ENCODE data around the gene IFT122. TPM values are rescaled to one million over a fixed set of nuclear protein-coding genes. Genes with fewer than 3 reads are reported as not detected.

Gene IFT122
- total RNA-seq, 1 donor from 2014 or later, result 19.2 TPM

- ChIA-PET POLR2A (no interaction called here), CTCF (no interaction called here)
- no peak overlapping the region for H3K27ac Mint-ChIP-seq
- no peaks in the 10 kb centered on the region for H3K4me1 Mint-ChIP-seq
- no peak overlapping the region for H3K4me3 Mint-ChIP-seq
- ATAC-seq (ENCODE audit: low read depth) (no peak), DNase-seq (no peak)
- H3K9me3 Mint-ChIP-seq, result no peaks in the 10 kb centered on the region
- peaks cover 11% of the 10 kb centered on the region for H3K36me3 Mint-ChIP-seq (ENCODE audit: low read depth)
- TF ChIP-seq CTCF (IDR thresholded peaks at IDR 0.05), result no peak
- H3K27me3 Mint-ChIP-seq, result no peaks in the 10 kb centered on the region
- intact Hi-C loops (cut with micrococcal nuclease), result no loop called here
Measured at GRCh38 chr3:129460155-129460554, 20.1 kb downstream of the IFT122 start.

GRCh38 chr3:129460572-129460971 lies 20.5 kb downstream of the IFT122 start:
- ChIA-PET POLR2A (no interaction called here), CTCF (no interaction called here)
- Mint-ChIP-seq H3K4me1 (no peaks in the 10 kb centered on the region), H3K27ac (no peak overlapping the region), H3K4me3 (no peak overlapping the region), H3K9me3 (no peaks in the 10 kb centered on the region), H3K36me3 (ENCODE audit: low read depth) (peaks cover 11% of the 10 kb centered on the region), H3K27me3 (no peaks in the 10 kb centered on the region)
- DNase-seq, result no peak
- no peak for ATAC-seq (ENCODE audit: low read depth)
- TF ChIP-seq CTCF (IDR thresholded peaks at IDR 0.05), result no peak
- intact Hi-C loops (cut with micrococcal nuclease), result no loop called here

GRCh38 chr3:129461022-129461421 lies 21.0 kb downstream of the IFT122 start:
- POLR2A ChIA-PET, result no interaction called here
- peaks cover 11% of the 10 kb centered on the region for H3K36me3 Mint-ChIP-seq (ENCODE audit: low read depth)
- H3K27me3 Mint-ChIP-seq, result no peaks in the 10 kb centered on the region
- DNase-seq (no peak), ATAC-seq (ENCODE audit: low read depth) (no peak)
- no peaks in the 10 kb centered on the region for H3K9me3 Mint-ChIP-seq
- H3K27ac Mint-ChIP-seq, result no peak overlapping the region
- intact Hi-C loops (cut with micrococcal nuclease), result no loop called here
- no peak for TF ChIP-seq CTCF (IDR thresholded peaks at IDR 0.05)
- CTCF ChIA-PET, result no interaction called here
- no peaks in the 10 kb centered on the region for H3K4me1 Mint-ChIP-seq
- H3K4me3 Mint-ChIP-seq, result no peak overlapping the region

GRCh38 chr3:129461461-129462146 lies 21.6 kb downstream of the IFT122 start:
- H3K9me3 Mint-ChIP-seq, result no peaks in the 10 kb centered on the region

More at GRCh38 chr3:129461461-129462146, 21.6 kb downstream of the IFT122 start:
- POLR2A ChIA-PET, result interaction anchor here (0.6 kb wide), 1 partner anchor 540 kb away, joined by 3 read pairs; no protein-coding TSS in a partner anchor
- DNase-seq (no peak), ATAC-seq (ENCODE audit: low read depth) (no peak)
- CTCF ChIA-PET, result no interaction called here
- Mint-ChIP-seq H3K36me3 (ENCODE audit: low read depth) (peaks cover 11% of the 10 kb centered on the region), H3K4me1 (no peaks in the 10 kb centered on the region), H3K27ac (no peak overlapping the region), H3K27me3 (no peaks in the 10 kb centered on the region), H3K4me3 (no peak overlapping the region)
- TF ChIP-seq CTCF (IDR thresholded peaks at IDR 0.05), result no peak
- intact Hi-C loops (cut with micrococcal nuclease), result no loop called here
